Islet precursor cell (in vitro differentiated cells): ENCODE data around the gene STRA6.

Source experiments
- DNase-seq: peaks from one replicate; pipeline ENCODE4 v3.0.0-alpha.2; 2018

STRA6 gene

DNA sequence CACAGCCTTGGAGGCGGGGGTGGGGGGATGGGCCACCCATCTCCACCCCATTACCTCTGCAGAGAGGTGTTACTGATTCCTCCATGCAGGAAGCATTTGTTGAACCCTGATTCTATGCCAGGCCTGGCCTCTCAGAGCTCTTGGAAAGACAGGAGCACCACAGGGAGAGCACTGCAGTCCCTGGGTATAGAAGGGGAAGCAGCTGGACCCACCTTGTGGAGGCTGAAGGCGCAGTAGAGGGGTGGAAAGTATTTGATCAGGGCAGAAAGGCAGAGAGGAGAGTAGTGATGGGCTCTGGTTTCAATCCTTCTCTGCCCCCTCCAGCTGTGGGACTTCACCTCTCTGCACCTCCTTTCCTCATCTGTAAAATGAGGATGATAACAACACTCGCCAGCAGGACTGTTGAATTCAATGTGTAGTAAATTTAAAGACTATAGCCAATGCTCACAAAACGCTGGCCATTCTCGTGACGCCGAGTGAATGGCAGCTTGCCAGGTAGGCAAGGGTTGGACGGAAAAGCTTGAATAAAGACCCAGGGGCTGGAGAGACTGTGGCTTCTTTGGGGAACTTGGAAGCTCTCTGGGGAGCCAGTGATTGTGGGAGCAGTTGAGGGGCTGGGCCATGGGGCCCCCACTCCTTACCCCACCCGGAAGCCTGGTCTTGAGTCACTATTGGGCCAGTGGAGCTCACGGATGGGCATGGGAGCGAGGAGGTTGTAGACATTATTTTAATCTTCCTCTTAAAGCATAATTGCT, 25.6 kb upstream of the STRA6 start:
- DNase-seq: no peak

DNA sequence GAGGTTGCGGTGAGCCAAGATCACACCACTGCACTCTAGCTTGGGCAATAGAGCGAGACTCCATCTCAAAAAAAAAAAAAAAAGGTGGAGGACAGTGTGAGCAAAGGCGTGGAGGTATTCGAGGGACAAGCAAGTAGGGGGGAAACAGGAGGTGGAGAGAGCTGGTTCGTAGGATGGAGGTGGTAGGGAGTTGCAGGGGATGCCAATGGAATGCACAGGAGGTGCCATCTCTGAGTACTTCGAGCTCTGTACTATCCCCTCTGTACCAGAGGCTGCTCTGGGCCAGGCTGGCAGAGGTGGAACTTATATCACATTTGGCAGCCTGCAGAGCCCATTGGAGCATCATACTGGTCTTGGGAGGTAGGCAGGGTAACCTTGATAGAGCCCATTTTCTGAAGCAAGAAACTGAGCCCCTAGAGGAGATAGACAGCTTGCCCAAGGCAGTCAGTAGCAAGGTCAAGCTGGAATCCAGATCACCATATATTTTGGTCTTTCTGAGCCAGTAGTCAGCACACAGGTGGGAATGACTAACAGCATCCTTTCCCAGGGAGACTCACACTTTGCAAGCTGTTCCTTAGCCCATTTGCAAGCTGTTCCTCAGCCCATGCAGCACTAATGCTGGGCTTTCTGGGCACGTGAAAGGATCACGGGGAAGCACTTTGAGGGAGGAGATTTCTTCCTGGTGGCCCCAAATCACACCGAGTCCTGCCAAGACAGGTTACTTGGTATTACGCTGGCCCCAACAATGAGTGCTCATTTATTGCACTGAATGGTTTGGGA, 24.4 kb upstream of the STRA6 start:
- no peak for DNase-seq

DNA sequence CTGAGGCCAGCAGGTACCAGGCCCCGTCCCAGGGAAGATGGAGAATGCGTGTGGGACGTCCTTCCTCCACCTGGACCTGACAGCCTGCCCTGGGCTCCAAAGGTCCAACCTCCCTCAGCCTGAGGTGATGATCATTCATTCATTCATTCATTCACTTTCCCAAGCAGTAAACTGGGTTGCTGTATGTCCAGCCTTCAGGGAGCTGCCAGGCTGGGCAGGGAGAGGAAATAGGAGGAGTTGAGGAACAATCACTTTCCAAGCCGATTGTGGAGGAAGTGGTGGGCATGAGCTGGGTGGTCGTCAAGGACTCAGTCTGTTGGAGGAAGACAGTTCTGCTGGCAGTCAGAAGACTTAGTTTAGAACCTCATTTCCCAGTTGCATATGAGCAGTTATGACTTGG, 23.3 kb upstream of the STRA6 start:
- no peak for DNase-seq

DNA sequence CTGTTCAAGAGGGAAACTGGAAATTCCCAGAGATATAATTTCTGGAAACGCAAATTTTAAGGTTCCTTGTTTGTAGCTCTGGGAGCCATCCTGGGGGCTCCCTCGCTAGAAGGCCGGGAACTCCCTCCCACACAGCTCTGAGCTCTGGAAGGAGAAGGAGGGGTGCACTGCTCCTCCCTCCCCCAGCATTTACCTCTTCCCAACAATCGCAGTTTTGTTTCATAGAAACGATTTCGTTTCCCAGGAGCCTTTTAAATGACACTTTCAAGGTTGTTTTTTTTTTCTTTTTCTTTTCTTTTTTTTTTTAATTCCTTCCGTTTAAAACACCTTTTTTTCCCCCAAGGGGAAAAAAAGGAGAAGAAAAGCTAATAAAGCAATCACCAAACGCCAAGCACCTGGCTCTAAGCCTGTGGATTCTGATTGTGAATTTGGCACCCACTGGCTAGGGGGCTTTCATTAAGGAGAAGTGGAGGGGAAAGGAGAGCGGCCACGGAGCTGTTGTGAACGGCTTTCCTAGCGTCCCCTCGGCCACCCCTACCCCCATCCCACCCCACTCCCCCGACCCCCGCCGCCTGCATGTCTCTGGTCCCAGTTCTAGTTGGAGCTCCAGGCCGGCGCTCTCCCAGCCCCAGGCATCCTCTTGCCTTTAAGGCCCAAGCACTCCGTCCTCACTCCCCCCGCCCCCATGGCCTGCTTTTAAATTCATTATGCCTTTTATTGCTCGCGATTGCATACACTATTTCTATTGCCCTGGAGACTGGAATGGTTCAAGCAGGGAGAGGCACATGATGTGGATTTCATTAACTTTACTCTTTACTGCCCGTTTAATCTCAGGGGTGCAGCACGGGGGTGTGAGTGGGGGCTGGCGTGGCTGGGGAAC, 19.9 kb upstream of the STRA6 start:
- DNase-seq: no peak

DNA sequence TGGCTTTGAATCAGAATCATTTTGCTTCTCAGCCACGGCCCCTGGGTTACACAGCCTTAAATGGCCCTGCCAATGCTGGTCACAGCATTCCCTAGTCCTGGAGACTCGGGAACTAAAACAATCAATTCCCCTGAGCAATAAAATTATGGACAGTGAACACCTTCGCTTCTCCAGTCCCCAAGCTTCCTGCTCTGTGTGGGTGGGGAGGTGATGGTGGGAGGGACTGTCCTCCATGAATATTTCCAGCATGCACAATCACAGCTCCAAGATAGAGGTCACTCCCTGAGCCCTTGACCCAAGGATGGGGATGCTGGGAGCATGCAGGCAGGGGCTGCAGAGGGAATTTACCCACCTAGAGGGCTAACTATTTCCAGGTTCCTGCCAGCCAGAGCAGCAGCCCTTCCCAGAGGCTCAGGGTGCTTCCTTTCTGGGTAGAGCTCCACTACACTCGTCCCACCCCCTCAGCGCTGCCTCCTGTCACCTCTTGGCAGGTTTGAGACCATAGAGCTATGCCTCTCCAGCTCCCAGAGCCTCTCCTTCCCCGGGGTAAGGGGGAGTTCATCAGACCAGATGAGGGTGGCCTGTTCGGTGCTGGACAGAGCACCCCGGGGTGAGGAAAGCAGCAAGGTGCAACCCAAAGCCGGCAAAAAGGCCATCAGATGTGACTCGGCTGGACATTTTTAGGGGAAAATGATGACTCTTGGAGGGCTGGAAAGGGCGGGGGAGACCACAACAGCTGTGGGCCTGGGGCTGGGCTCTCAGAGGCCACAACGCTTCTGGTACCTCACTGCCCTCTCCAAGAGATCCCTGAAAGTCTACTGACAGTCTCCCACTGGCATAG, 19.0 kb upstream of the STRA6 start:
- DNase-seq: no peak

DNA sequence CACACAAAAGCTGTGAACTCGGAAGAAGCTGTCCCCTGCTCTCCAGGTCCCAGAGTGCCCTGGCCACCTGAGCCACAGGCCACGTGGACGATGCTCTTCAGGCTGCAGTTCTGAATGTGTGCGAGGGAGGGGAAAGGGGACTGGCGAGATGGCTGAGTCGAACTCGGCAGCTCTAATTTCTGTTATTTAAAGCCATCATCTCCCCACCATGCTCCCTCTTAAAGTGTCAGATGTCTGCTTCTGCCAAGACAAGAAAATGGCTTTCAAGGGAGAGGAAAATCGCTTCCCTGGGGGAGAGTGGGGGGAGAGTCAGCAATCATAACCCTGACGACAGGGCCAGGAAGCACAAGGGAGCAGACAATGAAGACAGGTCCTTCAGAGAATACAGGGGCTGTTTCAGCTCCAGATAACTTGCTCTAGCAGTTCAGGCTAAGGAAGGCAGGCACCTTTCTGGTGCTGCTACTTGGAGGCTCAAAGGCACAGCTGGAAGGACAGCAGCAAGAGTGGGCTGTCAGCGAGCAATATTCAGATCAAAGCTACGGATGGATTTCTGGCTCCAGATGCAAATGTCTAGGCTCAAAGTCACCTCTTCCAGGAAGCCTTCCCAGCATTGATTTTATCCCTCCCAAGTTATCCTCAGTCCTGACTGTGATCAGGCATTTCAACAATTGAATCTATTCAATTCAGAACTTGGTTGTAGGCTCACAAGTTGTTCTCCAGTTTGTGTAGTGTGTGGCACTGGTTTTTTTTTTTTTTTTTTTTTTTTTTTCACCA, 18.1 kb upstream of the STRA6 start:
- DNase-seq: no peak

DNA sequence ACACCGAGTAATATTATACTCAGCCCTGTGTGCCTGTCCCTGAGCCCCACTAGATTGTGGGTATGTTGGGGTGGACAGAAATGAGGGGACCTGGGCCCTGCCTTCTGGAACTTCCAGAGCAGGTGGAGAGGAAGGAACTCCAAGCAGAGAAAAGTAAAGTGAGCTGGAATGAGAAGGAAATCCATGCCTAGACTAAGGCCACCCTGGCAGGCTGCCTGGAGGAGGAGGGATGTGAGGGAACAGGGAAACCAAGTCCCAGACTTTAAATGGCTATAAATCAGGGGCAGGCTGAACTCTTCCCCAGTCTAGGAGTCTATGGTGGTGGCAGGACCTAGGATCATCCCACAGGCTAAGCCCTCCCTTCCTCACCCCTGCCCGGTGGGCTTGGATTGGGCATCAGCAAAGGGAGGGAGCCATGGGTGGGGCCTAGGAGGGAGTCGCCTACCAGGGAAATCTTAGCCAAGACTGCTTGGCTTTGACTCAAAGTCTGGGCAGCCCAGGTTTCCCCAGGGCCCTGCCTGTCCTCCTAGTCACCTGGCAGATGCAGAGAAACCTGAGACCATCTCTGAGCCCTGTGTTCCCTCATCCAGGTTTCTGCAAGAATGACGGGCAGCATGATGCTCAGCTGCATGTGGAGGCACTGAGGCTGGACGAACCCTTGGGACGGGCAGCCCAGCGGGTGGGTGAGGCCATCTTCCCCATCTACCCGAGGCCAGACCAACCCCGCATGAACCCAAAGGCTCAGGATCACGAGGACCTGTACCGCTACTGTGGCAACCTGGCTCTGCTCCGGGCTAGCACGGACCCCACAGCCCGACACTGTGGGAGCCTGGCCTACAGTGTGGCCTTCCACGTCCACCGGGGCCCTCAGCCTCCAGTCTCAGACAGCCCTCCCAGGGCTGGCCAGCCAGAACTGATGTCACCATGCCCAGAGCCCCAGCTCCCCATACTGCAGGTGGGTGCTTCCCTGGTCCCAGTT, 15.6 kb upstream of the STRA6 start:
- no peak for DNase-seq

GRCh38 chr15:74216949-74217348, 14.4 kb upstream of the STRA6 start:
- no peak for DNase-seq

DNA sequence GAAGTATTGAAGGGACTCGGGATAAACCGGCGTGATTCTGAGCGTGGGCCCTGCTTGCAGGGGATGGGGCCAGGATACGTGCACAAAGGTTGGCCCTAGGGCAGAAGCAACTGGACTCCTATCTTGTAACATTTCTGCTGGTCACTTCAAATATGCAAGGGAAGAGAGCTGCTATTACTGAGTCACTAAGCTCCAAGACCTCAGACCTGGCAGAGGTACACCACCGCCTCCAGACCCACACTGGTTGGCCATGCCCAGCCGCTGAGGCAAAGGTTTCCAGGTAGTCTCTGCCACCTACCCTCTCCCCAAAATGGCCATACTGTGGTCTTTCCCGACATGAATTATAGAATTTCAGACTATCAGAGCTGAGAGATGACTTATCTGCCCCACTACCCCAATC, 13.4 kb upstream of the STRA6 start:
- DNase-seq: no peak

GRCh38 chr15:74214324-74215021, 11.9 kb upstream of the STRA6 start:
- no peak for DNase-seq

DNA sequence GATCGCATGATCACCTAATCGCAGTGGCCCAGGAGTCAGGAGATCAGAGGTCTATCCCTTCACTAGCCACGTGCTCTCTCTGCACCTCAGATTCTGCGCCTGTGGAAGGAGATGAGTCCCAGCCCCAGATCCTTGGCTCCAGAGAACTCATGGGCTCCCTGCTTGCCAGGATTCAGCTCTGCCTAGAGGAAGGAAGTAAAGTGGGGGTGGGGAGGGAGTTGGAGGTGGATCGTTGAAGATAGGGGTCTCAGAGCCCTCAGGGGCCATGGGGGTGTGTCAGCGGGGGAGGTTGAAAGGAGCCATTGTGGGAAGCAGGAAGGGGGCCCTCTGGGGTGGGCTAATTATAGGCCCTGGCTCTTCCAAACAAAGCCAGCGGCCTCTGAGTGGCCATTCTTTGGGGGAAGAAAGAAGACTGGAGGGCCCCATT, 11.3 kb upstream of the STRA6 start:
- DNase-seq: peak; percentile 73

GRCh38 chr15:74212494-74212893, 9.9 kb upstream of the STRA6 start:
- no peak for DNase-seq

- no peak for DNase-seq
These were observed 9.1 kb upstream of the STRA6 start for GRCh38 chr15:74211656-74212055.

DNA sequence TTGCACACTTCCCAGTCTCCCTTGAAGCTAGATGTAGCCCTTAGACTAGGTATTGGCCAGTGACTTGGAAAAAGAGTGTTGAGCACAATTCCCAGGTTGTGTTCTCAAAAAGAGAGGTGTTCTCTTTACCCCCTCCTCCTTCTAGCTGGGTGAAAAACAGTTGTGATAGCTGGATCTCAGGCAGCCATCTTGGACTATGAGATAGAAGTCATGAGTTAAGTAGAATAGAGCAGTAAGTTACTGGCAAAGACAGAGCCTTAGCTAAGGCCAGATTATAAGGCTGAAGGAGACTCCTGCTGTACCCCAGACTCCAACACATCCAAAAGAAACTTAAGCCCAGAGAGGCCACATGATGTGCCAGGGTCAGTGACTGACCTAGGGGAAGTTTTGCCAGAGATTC, 8.1 kb upstream of the STRA6 start:
- no peak for DNase-seq

GRCh38 chr15:74209997-74210671, 7.5 kb upstream of the STRA6 start:
- DNase-seq: no peak

DNA sequence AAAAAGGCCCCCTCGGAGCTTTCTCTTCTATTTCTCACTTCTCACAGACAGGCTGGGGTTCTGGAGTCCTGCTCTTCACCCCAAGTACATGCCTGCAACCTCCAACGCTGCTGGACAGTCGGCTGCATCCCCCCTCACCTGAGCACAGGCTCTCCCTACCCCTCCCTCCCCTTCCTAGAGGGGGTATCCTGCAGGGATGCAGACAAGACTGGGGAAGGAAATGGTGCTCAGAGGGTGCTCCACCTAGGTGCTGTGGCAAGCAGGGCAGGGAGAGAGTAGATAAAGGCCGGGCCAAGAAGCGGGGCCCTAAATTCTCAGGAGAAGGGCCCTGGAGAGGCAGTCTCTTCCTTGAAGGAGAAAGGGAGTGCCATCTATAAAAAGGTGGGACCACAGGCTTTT, 7.0 kb upstream of the STRA6 start:
- no peak for DNase-seq

DNA sequence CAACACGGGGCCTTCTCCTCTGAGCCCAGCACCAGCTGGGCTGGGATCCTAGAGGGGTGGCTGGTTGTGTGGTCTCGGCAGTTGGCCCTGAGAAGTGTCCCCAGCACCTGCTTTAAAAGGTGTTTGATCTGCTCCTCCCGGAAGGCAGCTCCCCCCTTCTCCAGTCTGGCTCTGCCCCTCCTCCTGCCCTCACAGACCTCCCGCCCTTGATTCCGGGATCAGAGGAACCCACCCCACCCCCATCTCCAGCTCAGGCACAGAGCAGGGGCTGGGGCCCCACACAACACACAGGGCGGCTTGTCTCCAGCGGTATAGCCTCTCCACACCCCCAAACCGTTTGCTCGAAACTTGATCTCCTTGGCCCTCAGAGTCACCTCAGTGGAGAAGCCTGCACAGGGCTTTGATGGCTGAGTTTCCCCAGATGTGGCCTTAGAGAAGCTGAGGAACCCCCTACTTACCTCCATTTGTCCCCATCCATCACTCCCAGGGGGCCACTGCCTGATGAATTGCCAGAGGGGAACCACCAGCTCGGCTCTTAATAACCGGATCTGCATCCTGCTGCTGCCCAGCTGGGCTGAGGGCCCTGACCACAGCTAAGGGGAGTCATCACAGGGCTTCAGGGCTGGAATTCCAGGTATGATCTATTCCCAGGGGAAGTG, 6.4 kb upstream of the STRA6 start:
- peak; percentile 82 for DNase-seq

DNA sequence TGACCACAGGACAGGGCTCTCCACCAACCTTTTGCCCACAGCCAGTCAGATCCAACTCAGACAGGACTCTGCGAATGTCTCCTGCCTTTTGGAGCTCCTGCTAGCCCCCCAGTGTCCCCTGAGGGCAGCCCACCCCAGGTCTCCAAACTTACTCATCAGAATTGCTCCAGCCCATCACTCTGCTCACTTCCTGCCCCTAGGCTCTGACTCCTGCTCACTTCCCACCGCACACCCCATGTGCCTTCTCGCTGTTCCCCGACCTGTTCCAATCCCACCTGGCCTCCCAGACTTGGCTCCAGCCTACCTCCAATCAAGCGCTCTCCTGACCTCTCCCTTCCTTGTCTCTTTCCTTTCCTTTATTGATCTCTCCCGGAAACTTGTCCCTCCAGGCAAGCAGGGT, 5.9 kb upstream of the STRA6 start:
- DNase-seq: peak; percentile 63
